Parathyroid adenoma (tissue), 2 donors: ENCODE data around the gene CDH13.

ENCODE experiments used
- H2AFZ ChIP-seq: fragments of 300-600 bp; sonication (generic); one replicate; pipeline ENCODE4 v1.7.0; 2017; ENCODE audit warnings: antibody characterized with exemption, mild to moderate bottlenecking
- H3K27ac ChIP-seq: fragments of 300-600 bp; sonication (generic); one replicate; pipeline ENCODE4 v1.7.0; 2017
- H3K27me3 ChIP-seq: fragments of 300-600 bp; sonication (generic); one replicate; pipeline ENCODE4 v1.7.0; 2017; ENCODE audit warnings: low read length; ENCODE audit not compliant: control insufficient read depth, insufficient read depth
- H3K36me3 ChIP-seq: fragments of 300-600 bp; sonication (generic); one replicate; pipeline ENCODE4 v1.7.0; 2017; ENCODE audit warnings: low read length; ENCODE audit not compliant: control insufficient read depth, insufficient read depth
- H3K4me1 ChIP-seq: fragments of 300-600 bp; sonication (generic); one replicate; pipeline ENCODE4 v1.7.0; 2017; ENCODE audit warnings: control low read depth
- H3K4me2 ChIP-seq: fragments of 300-600 bp; sonication (generic); one replicate; pipeline ENCODE4 v1.7.0; 2017; ENCODE audit warnings: low read length
- H3K4me3 ChIP-seq: fragments of 300-600 bp; sonication (generic); one replicate; pipeline ENCODE4 v1.7.0; 2017; ENCODE audit warnings: low read depth, low read length
- H3K79me2 ChIP-seq: fragments of 300-600 bp; sonication (generic); one replicate; pipeline ENCODE4 v1.7.0; 2017; ENCODE audit warnings: control low read depth
- H3K9ac ChIP-seq: fragments of 300-600 bp; sonication (generic); one replicate; pipeline ENCODE4 v1.7.0; 2017; ENCODE audit warnings: mild to moderate bottlenecking
- H3K9me3 ChIP-seq: fragments of 300-600 bp; sonication (generic); one replicate; pipeline ENCODE4 v1.7.0; 2017; ENCODE audit warnings: low read length; ENCODE audit not compliant: control insufficient read depth
- CTCF ChIP-seq: fragments of 300-600 bp; sonication (generic); IDR thresholded peaks from one replicate; pipeline ENCODE4 v1.7.0; 2017; ENCODE audit warnings: antibody characterized with exemption, mild to moderate bottlenecking
- donor health status: primary hyperparathyroidism.

CDH13 gene

GRCh38 chr16:83602761-83603722 is 976.3 kb downstream of the CDH13 start:
- Histone ChIP-seq H2AFZ (no peak overlapping the region), H3K36me3 (no peaks in the 10 kb centered on the region), H3K4me1 (no peaks in the 10 kb centered on the region), H3K9me3 (no peaks in the 10 kb centered on the region), H3K9ac (no peak overlapping the region), H3K27ac (no peak overlapping the region), H3K27me3 (no peaks in the 10 kb centered on the region), H3K4me2 (no peak overlapping the region), H3K79me2 (no peaks in the 10 kb centered on the region), H3K4me3 (no peak overlapping the region)
- TF ChIP-seq CTCF, result no peak

DNA sequence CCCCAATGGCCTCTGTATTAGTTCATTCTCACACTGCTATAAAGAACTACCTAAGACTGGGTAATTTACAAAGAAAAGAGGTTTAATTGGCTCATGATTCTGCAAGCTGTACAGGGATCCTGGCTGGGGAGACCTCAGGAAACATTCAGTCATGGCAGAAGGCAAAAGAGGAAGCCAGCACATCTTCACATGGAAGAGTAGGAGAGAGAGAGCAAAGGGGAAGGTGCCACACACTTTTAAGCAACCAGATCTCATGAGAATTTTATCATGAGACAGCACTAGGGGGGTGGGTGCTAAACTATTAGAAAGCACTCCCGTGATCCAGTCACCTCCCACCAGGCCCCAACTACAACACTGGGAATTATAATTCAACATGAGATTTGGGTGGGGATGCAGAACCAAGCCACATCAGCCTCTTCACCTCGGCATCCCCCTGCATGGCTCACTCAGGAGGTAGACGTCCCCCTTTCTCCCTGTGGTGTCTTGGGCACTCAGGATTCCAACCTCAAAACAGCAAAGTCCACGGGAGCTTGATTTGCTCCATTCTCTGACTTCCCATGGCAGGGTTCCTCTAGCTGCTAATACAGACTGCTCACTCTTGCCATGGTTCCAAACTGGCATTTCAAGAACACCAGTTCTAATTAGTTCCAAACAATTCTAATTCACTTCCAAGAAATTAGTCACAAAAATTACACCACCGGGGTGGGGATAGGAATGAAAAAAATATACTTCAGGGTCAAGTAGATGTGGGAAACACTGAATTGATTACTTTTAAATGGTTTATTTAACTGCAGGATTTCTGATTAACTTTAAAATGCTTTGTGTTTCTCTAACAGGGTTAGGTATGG is 977.2 kb downstream of the CDH13 start:
- Histone ChIP-seq H3K27me3 (no peaks in the 10 kb centered on the region), H3K9me3 (no peaks in the 10 kb centered on the region), H3K4me3 (no peak overlapping the region), H3K9ac (no peak overlapping the region), H2AFZ (no peak overlapping the region), H3K36me3 (no peaks in the 10 kb centered on the region), H3K27ac (no peak overlapping the region), H3K4me2 (no peak overlapping the region), H3K79me2 (no peaks in the 10 kb centered on the region), H3K4me1 (no peaks in the 10 kb centered on the region)
- TF ChIP-seq CTCF, result no peak

GRCh38 chr16:83606486-83607030 is 979.8 kb downstream of the CDH13 start:
- Histone ChIP-seq H3K27ac (no peak overlapping the region), H3K4me1 (no peaks in the 10 kb centered on the region), H2AFZ (no peak overlapping the region), H3K36me3 (no peaks in the 10 kb centered on the region), H3K9me3 (no peaks in the 10 kb centered on the region), H3K4me3 (no peak overlapping the region), H3K27me3 (no peaks in the 10 kb centered on the region), H3K4me2 (no peak overlapping the region), H3K79me2 (no peaks in the 10 kb centered on the region), H3K9ac (no peak overlapping the region)
- TF ChIP-seq CTCF, result no peak

- Histone ChIP-seq H3K4me2 (no peak overlapping the region), H3K36me3 (no peaks in the 10 kb centered on the region), H3K9me3 (no peaks in the 10 kb centered on the region), H2AFZ (no peak overlapping the region), H3K27me3 (no peaks in the 10 kb centered on the region), H3K9ac (no peak overlapping the region), H3K4me3 (no peak overlapping the region), H3K27ac (no peak overlapping the region), H3K4me1 (no peaks in the 10 kb centered on the region), H3K79me2 (no peaks in the 10 kb centered on the region)
- TF ChIP-seq CTCF, result no peak
Measured at GRCh38 chr16:83609178-83609577, 982.4 kb downstream of the CDH13 start.
